Measurements from ENCODE around the gene CKAP4. TPM values are rescaled to one million over a fixed set of nuclear protein-coding genes. Genes with fewer than 3 reads are reported as not detected.

Gene CKAP4, protein sequence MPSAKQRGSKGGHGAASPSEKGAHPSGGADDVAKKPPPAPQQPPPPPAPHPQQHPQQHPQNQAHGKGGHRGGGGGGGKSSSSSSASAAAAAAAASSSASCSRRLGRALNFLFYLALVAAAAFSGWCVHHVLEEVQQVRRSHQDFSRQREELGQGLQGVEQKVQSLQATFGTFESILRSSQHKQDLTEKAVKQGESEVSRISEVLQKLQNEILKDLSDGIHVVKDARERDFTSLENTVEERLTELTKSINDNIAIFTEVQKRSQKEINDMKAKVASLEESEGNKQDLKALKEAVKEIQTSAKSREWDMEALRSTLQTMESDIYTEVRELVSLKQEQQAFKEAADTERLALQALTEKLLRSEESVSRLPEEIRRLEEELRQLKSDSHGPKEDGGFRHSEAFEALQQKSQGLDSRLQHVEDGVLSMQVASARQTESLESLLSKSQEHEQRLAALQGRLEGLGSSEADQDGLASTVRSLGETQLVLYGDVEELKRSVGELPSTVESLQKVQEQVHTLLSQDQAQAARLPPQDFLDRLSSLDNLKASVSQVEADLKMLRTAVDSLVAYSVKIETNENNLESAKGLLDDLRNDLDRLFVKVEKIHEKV
- 112 and 165 TPM in 2 replicates for total RNA-seq

DNA sequence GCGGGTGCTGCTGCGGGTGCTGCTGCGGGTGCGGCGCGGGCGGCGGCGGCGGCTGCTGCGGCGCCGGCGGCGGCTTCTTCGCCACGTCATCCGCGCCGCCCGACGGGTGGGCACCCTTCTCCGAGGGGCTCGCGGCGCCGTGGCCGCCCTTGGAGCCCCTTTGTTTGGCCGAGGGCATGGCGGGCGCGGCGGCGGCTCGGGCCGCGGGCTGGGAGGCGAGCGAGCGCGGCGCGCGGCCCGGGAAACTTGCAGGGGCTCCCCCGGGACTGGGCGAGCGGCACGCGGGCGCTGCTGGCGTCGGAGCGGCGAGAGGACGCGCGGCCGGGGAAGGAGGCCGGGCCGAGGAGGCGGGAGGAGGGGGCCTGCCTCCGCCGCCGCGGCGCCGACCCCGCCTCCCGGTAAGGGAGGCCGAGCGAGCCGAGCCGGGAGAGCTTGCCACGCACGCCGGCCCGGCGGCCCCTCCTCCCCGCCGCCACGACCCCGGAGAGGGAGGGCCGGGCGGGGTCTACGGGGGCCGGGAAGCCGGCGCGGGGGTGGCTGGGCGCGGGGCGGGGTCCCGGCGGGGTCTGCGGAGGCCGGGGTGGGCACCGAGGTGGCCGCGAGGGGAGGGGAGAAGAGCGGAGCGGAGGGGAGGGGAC lies at the start of gene CKAP4:
Gene CKAP4 (minus strand): TSS at position 347 of the 638 bp plus-strand sequence. CDS start 169 bp downstream, at position 178.

Other genes with a start within 250 kb of the CKAP4 start
- gene NUAK1, start 109.1 kb downstream of the CKAP4 start, total RNA-seq = 20.7 and 25.1 TPM in 2 replicates
- gene TCP11L2, start 54.7 kb upstream of the CKAP4 start, total RNA-seq = 3.4 and 28.3 TPM in 2 replicates
- gene POLR3B, start 109.7 kb upstream of the CKAP4 start, total RNA-seq = 5.2 and 6.5 TPM in 2 replicates

Measured in mesangial cell (primary cell).